GM18870 (cell line): ENCODE measurements around the gene SSTR5.
"Not testable (repeated sequence)": the region's sequence is repeated elsewhere in the genome, so short reads cannot be mapped to it uniquely, and the experiment has no call there.

Source experiments
- ATAC-seq: cut with Tn5 transposase; IDR thresholded peaks from one replicate; pipeline ENCODE4 v1.9.1; 2021; ENCODE audit warnings: moderate library complexity; ENCODE audit not compliant: unreplicated experiment

SSTR5 gene

GRCh38 chr16:1090620-1091587 lies 18.4 kb downstream of the SSTR5 start:
- no peak for ATAC-seq

DNA sequence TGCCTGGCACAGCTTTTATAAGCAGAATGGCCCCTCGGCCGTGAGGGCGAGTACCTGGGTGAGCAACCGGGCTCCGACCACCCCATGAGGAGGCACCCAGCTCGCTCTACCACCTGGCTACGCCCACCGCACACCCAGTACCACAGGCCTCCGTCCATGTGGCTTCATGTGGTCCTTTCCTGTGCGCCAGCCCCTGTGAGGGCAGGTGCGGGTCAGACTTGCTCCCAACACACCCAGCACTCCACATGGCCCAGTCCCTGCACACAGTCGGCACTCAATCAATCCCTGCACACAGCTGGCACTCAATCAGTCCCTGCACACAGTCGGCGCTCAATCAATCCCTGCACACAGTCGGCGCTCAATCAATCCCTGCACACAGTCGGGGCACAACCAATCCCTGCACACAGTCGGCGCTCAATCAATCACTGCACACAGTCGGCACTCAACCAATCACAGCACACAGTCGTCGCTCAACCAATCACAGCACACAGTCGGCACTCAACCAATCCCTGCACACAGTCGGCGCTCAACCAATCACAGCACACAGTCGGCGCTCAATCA lies 19.5 kb downstream of the SSTR5 start:
- ATAC-seq, result no peak

GRCh38 chr16:1092685-1093283 lies 20.2 kb downstream of the SSTR5 start:
- not testable (repeated sequence) for ATAC-seq

DNA sequence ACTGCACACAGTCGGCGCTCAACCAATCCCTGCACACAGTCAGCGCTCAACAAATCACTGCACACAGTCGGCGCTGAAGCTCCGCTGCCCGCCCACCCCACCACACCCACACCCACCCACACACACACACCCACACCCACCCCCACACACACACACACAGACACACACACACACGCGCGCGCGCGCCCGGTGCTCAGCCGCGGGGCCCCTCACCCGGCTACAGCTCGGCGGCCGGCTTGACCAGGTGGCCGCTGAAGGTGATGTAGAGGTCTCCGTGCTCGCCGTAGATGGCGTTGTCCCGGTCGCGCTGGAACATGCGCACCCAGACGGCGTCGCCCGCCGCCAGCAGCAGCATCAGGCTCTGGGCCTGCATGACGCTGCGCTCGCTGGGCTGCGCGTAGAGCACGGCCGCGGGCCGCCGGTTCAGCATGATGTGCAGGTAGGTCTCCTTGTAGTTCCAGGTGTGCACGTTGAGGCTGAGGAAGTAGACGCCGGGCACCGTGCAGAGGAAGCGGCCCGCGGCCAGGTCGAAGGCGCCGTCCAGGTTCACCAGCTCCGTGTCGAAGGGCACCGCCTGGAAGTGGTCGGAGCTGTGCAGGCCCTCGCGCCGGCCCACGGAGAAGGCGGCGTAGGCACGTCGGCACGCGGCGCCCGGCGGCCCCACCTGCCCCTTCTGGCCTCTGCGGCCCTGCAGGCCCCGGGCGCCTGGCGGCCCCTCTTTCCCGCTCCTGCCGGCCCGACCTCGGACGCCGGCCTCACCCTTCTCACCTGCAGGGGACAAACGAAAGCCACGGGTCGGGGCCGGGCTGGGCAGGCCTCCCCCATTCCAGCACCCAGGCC lies 21.0 kb downstream of the SSTR5 start:
- ATAC-seq, result no peak

GRCh38 chr16:1094124-1094479 lies 21.6 kb downstream of the SSTR5 start:
- no peak for ATAC-seq

- no peak for ATAC-seq
These were observed 22.3 kb downstream of the SSTR5 start for GRCh38 chr16:1094601-1095449.

GRCh38 chr16:1095450-1096168 lies 23.1 kb downstream of the SSTR5 start:
- no peak for ATAC-seq

DNA sequence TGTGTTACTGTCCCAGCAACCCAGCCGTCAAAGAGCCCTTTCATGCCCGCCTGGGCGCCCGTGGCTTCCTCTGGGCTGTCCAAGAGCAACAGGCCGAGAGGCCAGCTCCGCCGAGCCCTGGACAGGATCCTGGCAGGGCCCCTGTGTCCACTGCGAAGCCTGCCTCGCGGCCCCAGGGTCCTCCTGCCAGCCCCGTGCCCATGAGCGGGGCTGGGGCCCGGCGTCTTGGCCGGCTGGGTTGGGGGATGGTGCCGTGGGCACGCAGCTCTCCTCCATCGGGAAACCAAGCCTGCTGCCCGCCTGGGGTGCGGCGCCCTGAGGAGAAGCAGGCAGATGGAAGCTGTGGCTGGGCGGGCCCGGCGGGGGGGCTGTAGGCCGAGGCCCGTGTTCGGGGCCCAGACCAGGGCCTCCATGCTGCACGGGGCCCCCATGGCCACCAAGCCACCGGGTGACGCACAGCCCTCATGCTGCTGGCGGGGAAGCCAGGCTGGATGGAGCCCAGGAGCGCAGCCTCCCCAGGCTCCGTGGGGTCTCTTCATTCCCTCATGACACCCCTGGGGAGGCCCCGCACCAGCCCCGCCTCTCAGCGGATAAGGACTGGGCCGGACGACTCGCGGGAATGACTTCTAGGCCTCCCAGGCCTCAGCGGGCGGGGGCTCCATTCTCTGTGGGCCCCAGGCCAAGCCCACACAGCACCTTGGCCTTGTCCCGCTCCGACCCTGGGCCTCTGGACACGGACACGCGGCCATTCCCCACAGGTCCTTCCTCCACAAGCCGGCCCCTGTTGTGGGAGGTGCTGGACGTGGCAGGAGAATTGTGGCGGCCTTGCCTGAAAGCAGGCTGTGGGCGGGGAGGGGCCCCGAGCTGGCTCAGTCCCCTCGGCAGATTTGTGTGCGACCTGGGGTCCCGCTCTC lies 23.9 kb downstream of the SSTR5 start, which contains the start of gene C1QTNF8:
Gene C1QTNF8 (minus strand): TSS at position 76 of the 914 bp plus-strand sequence. CDS start 1,322 bp downstream, outside the sequence.
- no peak for ATAC-seq

GRCh38 chr16:1097156-1097555 lies 24.6 kb downstream of the SSTR5 start:
- no peak for ATAC-seq

DNA sequence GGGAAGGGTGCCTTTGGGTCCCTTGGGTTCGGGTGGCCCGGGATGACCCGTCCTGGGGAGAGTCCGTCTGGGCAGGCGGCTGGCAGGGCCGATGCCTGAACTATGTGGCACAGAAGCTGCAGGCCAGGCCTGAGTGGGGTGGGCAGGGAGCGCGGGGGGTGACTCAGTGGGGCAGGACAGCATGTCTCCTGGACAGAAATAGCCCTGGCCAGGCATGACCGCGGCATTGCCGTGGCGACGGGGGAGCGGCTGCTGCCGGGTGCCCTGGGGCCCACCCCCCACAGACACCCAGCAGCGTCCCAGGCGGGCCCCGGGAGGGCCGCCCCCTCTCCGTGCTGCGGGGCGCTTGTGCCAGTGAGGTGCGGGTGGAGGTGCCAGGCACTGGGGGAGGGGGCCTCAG lies 25.3 kb downstream of the SSTR5 start:
- no peak for ATAC-seq

GRCh38 chr16:1098266-1098991 lies 25.9 kb downstream of the SSTR5 start:
- no peak for ATAC-seq

DNA sequence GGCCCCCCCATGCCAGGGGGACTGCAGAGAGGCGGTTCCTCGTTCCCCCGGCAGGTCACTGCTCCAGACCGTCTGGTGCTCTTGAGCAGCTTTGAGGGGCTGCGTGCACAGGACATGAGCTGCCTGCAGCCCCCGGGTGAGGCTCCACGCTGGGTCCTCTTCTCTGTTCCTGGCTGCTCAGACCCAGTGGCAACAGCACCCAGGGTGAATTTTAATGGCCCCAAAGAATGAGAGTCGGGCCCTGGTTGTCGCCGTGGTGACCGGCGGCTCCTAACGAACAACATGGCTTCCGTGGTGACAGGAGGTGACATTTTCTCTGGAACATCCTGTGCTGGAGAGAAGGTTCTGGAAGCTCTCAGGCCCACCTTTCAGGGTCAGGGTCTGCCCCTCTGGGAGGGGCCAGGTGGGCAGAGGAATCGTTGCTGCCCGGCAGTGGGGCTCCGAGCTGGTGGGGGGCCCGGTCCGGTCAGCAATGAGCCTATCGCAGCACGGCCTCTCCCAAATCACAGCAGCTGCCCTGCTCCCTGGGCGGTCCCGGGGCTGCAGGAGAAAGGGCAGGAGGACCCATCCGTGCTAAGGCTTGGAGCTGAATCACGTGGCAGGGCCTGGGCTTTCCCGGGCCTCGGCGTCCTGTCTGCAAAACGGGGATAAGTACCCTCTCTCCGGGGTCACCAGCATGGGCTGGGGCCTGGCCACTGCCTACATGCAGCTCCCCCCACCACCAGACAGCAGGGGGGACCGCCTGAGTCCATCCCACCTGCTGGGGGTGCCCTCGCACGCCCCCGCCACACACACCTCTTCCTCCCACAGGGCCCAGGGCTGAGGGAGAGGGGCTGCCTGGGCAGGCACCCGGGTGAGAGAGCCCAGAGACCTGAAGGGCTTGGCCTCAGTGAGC lies 26.9 kb downstream of the SSTR5 start:
- ATAC-seq, result no peak

GRCh38 chr16:1100084-1100800 lies 27.7 kb downstream of the SSTR5 start:
- ATAC-seq, result no peak

GRCh38 chr16:1101133-1101532 lies 28.6 kb downstream of the SSTR5 start:
- ATAC-seq, result no peak

GRCh38 chr16:1101573-1102332 lies 29.2 kb downstream of the SSTR5 start:
- no peak for ATAC-seq
